ENCODE data around the gene LHX6. TPM values are rescaled to one million over a fixed set of nuclear protein-coding genes. Genes with fewer than 3 reads are reported as not detected.

LHX6 gene
- total and polyA plus RNA-seq, 2 of the 13 experiments (the other 11 are each of a cell fraction or from before 2014, with no cell fraction given): 1.1 to 1.3 TPM

DNA sequence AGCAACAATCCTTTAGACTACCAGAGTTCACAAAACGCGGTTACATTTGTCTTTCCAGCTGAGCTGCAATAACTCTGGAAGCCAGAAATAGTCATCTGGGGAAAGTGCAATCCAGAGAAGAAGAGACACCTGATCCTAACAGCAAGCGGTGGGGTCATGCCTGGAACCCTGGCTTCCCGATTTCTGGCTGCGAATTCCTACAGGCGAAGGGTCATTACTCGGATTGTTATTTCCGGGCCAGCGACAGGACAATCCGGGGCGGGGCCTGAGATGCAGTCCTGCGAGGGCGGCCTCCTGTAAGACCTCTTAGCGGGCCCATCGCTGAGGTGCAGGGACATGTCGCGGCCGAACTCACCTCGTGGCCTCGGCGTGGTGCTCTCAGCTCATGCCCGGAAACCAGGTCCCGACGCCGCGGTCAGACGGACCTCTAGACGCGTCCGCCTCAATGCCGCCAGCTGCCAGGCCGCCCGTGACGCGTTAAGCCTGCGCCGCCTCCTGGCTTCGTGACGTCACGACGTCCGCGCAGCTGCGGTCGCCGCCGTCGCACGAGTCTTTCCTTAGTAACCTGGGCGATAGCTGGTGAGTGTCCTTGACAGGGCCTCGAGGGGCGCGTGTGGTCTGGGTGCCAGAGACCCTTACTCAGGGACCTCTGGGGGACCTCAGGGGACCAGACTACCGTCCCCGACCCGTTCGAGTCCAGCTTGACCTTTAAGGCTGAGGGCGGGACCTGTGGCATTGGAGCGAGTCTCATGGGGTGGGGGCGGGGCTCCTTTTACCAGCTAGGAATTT lies 35.8 kb upstream of the LHX6 start, which contains the start of the genes MRRF and RBM18 (continued):
- TF ChIP-seq RBFOX2 (IDR thresholded peaks at IDR 0.05; ENCODE audit: low read depth, low read length) (peak; percentile 97), NFKB2 (CRISPR knock-in tag; IDR thresholded peaks at IDR 0.05; ENCODE audit: borderline replicate concordance) (peak; percentile 98), ZSCAN21 (CRISPR knock-in tag; IDR thresholded peaks at IDR 0.05; ENCODE audit: borderline replicate concordance) (peak; percentile 74; the same call in 1 of the 2 replicates), ZNF205 (CRISPR knock-in tag; IDR thresholded peaks at IDR 0.05) (peak; percentile 72), U2AF2 (IDR thresholded peaks at IDR 0.05; ENCODE audit: low read depth, low read length) (no peak), ZNF446 (CRISPR knock-in tag; IDR thresholded peaks at IDR 0.05) (peak; percentile 98), ZNF747 (CRISPR knock-in tag; IDR thresholded peaks at IDR 0.05; ENCODE audit: borderline replicate concordance) (peak; percentile 90), SSRP1 (CRISPR knock-in tag; IDR thresholded peaks at IDR 0.05) (no peak), ZNF138 (CRISPR knock-in tag; IDR thresholded peaks at IDR 0.05; ENCODE audit: low read depth) (peak; percentile 97; the same call in 1 of the 2 replicates), SCMH1 (CRISPR knock-in tag; IDR thresholded peaks at IDR 0.05; ENCODE audit: borderline replicate concordance) (no peak), ZNF773 (CRISPR knock-in tag; IDR thresholded peaks at IDR 0.05; ENCODE audit: borderline replicate concordance) (peak; percentile 88), SRSF4 (IDR thresholded peaks at IDR 0.05; ENCODE audit: low read depth, low read length, poor library complexity, severe bottlenecking) (no peak), MED1 (CRISPR knock-in tag; IDR thresholded peaks at IDR 0.05) (peak; percentile 61; the same call in 1 of the 2 replicates), MAFK (conservative IDR thresholded peaks at IDR 0.05 in 1 of 2, IDR thresholded peaks at IDR 0.05 in 1 of 2; ENCODE audit: low read length in 2 of 2) (no peak), ATAD3A (CRISPR knock-in tag; IDR thresholded peaks at IDR 0.05) (no peak), ZNF333 (CRISPR knock-in tag; IDR thresholded peaks at IDR 0.05; ENCODE audit: borderline replicate concordance) (peak; percentile 50; the same call in 1 of the 2 replicates)
- TF ChIP-seq, protein P1, sequence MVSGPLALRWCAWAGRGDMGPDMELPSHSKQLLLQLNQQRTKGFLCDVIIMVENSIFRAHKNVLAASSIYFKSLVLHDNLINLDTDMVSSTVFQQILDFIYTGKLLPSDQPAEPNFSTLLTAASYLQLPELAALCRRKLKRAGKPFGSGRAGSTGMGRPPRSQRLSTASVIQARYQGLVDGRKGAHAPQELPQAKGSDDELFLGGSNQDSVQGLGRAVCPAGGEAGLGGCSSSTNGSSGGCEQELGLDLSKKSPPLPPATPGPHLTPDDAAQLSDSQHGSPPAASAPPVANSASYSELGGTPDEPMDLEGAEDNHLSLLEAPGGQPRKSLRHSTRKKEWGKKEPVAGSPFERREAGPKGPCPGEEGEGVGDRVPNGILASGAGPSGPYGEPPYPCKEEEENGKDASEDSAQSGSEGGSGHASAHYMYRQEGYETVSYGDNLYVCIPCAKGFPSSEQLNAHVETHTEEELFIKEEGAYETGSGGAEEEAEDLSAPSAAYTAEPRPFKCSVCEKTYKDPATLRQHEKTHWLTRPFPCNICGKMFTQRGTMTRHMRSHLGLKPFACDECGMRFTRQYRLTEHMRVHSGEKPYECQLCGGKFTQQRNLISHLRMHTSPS (CRISPR knock-in tag; IDR thresholded peaks at IDR 0.05; ENCODE audit: low read depth): peak; percentile 57; the same call in 1 of the 2 replicates
- TF ChIP-seq, protein P2, sequence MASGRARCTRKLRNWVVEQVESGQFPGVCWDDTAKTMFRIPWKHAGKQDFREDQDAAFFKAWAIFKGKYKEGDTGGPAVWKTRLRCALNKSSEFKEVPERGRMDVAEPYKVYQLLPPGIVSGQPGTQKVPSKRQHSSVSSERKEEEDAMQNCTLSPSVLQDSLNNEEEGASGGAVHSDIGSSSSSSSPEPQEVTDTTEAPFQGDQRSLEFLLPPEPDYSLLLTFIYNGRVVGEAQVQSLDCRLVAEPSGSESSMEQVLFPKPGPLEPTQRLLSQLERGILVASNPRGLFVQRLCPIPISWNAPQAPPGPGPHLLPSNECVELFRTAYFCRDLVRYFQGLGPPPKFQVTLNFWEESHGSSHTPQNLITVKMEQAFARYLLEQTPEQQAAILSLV (CRISPR knock-in tag; IDR thresholded peaks at IDR 0.05; ENCODE audit: borderline replicate concordance): peak; percentile 93; the same call in 1 of the 2 replicates
- TF ChIP-seq, protein P3, sequence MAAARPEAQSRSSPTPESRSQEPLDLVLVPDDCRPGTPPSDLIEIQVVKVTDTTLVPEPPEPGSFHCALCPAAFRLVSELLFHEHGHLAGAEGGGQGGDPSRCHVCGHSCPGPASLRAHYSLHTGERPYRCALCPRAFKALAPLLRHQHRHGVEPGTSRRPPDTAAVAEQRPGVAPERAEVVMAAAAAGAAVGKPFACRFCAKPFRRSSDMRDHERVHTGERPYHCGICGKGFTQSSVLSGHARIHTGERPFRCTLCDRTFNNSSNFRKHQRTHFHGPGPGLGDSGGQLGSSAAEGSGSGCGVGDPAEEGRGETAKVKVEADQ (CRISPR knock-in tag; IDR thresholded peaks at IDR 0.05; ENCODE audit: borderline replicate concordance): peak; percentile 93
- TF ChIP-seq, protein P4, sequence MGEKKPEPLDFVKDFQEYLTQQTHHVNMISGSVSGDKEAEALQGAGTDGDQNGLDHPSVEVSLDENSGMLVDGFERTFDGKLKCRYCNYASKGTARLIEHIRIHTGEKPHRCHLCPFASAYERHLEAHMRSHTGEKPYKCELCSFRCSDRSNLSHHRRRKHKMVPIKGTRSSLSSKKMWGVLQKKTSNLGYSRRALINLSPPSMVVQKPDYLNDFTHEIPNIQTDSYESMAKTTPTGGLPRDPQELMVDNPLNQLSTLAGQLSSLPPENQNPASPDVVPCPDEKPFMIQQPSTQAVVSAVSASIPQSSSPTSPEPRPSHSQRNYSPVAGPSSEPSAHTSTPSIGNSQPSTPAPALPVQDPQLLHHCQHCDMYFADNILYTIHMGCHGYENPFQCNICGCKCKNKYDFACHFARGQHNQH (CRISPR knock-in tag; IDR thresholded peaks at IDR 0.05): peak; percentile 91
- TF ChIP-seq, protein P5, sequence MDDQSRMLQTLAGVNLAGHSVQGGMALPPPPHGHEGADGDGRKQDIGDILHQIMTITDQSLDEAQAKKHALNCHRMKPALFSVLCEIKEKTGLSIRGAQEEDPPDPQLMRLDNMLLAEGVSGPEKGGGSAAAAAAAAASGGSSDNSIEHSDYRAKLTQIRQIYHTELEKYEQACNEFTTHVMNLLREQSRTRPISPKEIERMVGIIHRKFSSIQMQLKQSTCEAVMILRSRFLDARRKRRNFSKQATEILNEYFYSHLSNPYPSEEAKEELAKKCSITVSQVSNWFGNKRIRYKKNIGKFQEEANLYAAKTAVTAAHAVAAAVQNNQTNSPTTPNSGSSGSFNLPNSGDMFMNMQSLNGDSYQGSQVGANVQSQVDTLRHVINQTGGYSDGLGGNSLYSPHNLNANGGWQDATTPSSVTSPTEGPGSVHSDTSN (CRISPR knock-in tag; IDR thresholded peaks at IDR 0.05; ENCODE audit: borderline replicate concordance): peak; percentile 90
- TF ChIP-seq, protein P6, sequence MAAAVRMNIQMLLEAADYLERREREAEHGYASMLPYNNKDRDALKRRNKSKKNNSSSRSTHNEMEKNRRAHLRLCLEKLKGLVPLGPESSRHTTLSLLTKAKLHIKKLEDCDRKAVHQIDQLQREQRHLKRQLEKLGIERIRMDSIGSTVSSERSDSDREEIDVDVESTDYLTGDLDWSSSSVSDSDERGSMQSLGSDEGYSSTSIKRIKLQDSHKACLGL (CRISPR knock-in tag; IDR thresholded peaks at IDR 0.05): peak; percentile 98

Measured in HepG2 (cell line).